DOHH2 (cell line): ENCODE results near the gene IFNGR2.

Experiments used
- EZH2phosphoT487 ChIP-seq: fragments of 200-600 bp; sonication (generic); IDR thresholded peaks from 2 replicates; pipeline ENCODE4 v1.6.1; 2017; ENCODE audit warnings: borderline replicate concordance, mild to moderate bottlenecking, antibody characterized with exemption, low read length, moderate library complexity, mixed read lengths
- TF ChIP-seq, protein P1 (sequence below): fragments of 200-600 bp; sonication (generic); IDR thresholded peaks from one replicate; pipeline ENCODE4 v1.5.1; 2014; ENCODE audit warnings: antibody characterized with exemption, mild to moderate bottlenecking, low read depth, low read length; ENCODE audit not compliant: poor library complexity, severe bottlenecking

DNA sequence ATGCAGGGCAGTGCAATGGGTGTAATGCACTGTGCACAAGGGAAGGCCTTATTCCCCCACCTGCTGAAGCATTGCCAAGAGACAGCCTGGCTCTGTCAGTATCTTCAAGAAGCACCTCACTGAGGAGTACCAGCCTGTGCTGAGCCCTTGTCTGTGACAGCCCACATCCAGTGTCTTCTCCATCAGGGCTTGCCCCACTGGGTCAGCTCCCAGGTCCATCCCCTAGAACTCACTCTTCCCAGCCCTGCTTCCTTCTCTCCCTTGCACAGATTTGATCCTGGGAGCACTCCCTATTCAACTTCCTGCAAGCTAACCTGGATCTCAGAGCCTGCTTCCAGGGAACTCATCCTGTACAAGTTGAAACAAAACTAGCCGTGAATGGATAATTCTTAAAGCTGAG, 33.6 kb upstream of the IFNGR2 start:
- TF ChIP-seq, protein P1, sequence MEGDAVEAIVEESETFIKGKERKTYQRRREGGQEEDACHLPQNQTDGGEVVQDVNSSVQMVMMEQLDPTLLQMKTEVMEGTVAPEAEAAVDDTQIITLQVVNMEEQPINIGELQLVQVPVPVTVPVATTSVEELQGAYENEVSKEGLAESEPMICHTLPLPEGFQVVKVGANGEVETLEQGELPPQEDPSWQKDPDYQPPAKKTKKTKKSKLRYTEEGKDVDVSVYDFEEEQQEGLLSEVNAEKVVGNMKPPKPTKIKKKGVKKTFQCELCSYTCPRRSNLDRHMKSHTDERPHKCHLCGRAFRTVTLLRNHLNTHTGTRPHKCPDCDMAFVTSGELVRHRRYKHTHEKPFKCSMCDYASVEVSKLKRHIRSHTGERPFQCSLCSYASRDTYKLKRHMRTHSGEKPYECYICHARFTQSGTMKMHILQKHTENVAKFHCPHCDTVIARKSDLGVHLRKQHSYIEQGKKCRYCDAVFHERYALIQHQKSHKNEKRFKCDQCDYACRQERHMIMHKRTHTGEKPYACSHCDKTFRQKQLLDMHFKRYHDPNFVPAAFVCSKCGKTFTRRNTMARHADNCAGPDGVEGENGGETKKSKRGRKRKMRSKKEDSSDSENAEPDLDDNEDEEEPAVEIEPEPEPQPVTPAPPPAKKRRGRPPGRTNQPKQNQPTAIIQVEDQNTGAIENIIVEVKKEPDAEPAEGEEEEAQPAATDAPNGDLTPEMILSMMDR, result no peak
- no peak for TF ChIP-seq EZH2phosphoT487
